HepG2 (cell line): ENCODE data around the gene BCCIP. TPM values are rescaled to one million over a fixed set of nuclear protein-coding genes. Genes with fewer than 3 reads are reported as not detected.

Experiments used
- KDM5A ChIP-seq: fragments of 200-600 bp; sonication (generic); IDR thresholded peaks from 2 replicates; pipeline ENCODE4 v1.7.0; 2018; ENCODE audit warnings: antibody characterized with exemption, mild to moderate bottlenecking, low read length, borderline replicate concordance
- MIER3 ChIP-seq: IDR thresholded peaks from 2 replicates; pipeline ENCODE4 v1.6.1; 2016; ENCODE audit warnings: missing compliant biosample characterization, borderline replicate concordance
- NCOA5 ChIP-seq: sonication (generic); formaldehyde crosslinking; IDR thresholded peaks from 2 replicates; pipeline ENCODE4 v1.4.0; 2020; ENCODE audit warnings: missing genetic modification reagents
- PHF8 ChIP-seq: sonication (generic); formaldehyde crosslinking; IDR thresholded peaks from 2 replicates; pipeline ENCODE4 v1.5.0; 2020; ENCODE audit warnings: missing genetic modification reagents
- ZNF263 ChIP-seq: sonication (generic); formaldehyde crosslinking; IDR thresholded peaks from 2 replicates; pipeline ENCODE4 v1.4.0; 2020; ENCODE audit warnings: missing genetic modification reagents
- ZNF510 ChIP-seq: sonication (generic); formaldehyde crosslinking; IDR thresholded peaks from 2 replicates; pipeline ENCODE4 v1.4.0; 2020; ENCODE audit warnings: low read depth, mild to moderate bottlenecking, missing genetic modification reagents
- ZNF552 ChIP-seq: sonication (generic); formaldehyde crosslinking; IDR thresholded peaks from 2 replicates; pipeline ENCODE4 v1.9.0; 2022; ENCODE audit warnings: missing genetic modification reagents, mild to moderate bottlenecking, borderline replicate concordance
- ZNF615 ChIP-seq: sonication (generic); formaldehyde crosslinking; IDR thresholded peaks from 2 replicates; pipeline ENCODE4 v1.5.0; 2020; ENCODE audit warnings: mild to moderate bottlenecking, missing genetic modification reagents, borderline replicate concordance
- ZNF879 ChIP-seq: sonication (generic); formaldehyde crosslinking; IDR thresholded peaks from 2 replicates; pipeline ENCODE4 v1.8.1; 2023; ENCODE audit warnings: missing genetic modification reagents
- polyA plus RNA-seq, 8 experiments: library from polyadenylated mRNA; depleted of rRNA in 3 of 8; stranded (reverse) in 7 of 8; unstranded in 1 of 8; fragments of >200 nt; fragmentation: Illumina TruSeq in 4 of 8; extraction: Trizol in 4 of 8; gene quantifications; 2 replicates each; pipeline versions ENCODE4 v1.2.1 to v1.2.3, GENCODE V29; 2011 to 2016; ENCODE audit warnings: low read depth in 4 of 8, missing spikeins in 1 of 8, mixed read lengths in 1 of 8; ENCODE audit not compliant: insufficient read depth in 1 of 8
- total RNA-seq, 5 experiments: library from RNA; depleted of rRNA; stranded (reverse); fragments of >200 nt; fragmentation: Illumina TruSeq; extraction: Trizol; gene quantifications; 2 replicates each; pipeline ENCODE4 v1.2.3, GENCODE V29; 2016; ENCODE audit warnings: low read depth in 1 of 5
- TF ChIP-seq, protein P1 (sequence below): sonication (generic); formaldehyde crosslinking; IDR thresholded peaks from 2 replicates; pipeline ENCODE4 v1.5.0; 2020; ENCODE audit warnings: mild to moderate bottlenecking, missing genetic modification reagents, moderate library complexity
- TF ChIP-seq, protein P2 (sequence below): sonication (generic); formaldehyde crosslinking; IDR thresholded peaks from 2 replicates; pipeline ENCODE4 v1.8.0; 2022; ENCODE audit warnings: missing genetic modification reagents, mild to moderate bottlenecking, moderate library complexity, borderline replicate concordance
- TF ChIP-seq, protein P3 (sequence below): fragments of 450-650 bp; IDR thresholded peaks from 2 replicates; pipeline ENCODE4 v1.6.1; 2016
- TF ChIP-seq, protein P4 (sequence below): sonication (generic); formaldehyde crosslinking; IDR thresholded peaks from 2 replicates; pipeline ENCODE4 v1.9.0; 2021; ENCODE audit warnings: mild to moderate bottlenecking, missing genetic modification reagents
- TF ChIP-seq, protein P5 (sequence below): sonication (generic); formaldehyde crosslinking; IDR thresholded peaks from 2 replicates; pipeline ENCODE4 v1.4.0; 2020; ENCODE audit warnings: mild to moderate bottlenecking, missing genetic modification reagents, borderline replicate concordance

The BCCIP gene
- total and polyA plus RNA-seq, 2 of the 13 experiments (the other 11 are each of a cell fraction or from before 2014, with no cell fraction given) = 37.0 to 132 TPM

DNA sequence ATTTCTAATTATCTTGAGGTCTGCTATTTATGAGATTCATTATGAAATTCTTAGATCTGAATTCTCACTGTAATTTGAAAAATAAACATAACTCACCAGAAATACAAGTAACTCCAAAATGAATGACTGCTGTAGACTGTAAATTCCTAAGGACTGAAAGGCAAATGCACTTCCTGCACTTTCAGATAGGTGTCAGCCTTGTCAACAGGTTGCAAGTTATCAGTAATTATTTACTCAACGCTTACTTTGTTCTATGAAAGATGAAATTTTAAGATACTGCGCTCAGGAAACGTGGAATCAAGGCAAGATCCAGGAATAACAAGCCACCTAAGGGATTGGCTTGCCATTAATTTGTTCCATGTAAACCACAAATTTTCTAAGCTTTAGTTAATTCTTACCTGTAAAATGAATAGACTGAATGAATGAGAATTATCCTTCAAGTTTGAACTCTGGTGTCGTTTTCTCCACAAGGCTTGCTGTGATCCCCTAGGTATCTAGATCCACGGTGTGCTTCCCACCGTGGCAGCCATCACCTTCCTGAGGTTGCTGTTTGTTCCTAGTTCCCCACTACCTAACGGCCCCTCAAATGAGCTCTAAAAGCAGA lies 45.1 kb downstream of the BCCIP start (continued):
- TF ChIP-seq, protein P1, sequence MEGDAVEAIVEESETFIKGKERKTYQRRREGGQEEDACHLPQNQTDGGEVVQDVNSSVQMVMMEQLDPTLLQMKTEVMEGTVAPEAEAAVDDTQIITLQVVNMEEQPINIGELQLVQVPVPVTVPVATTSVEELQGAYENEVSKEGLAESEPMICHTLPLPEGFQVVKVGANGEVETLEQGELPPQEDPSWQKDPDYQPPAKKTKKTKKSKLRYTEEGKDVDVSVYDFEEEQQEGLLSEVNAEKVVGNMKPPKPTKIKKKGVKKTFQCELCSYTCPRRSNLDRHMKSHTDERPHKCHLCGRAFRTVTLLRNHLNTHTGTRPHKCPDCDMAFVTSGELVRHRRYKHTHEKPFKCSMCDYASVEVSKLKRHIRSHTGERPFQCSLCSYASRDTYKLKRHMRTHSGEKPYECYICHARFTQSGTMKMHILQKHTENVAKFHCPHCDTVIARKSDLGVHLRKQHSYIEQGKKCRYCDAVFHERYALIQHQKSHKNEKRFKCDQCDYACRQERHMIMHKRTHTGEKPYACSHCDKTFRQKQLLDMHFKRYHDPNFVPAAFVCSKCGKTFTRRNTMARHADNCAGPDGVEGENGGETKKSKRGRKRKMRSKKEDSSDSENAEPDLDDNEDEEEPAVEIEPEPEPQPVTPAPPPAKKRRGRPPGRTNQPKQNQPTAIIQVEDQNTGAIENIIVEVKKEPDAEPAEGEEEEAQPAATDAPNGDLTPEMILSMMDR (CRISPR knock-in tag) = peak; percentile 71
- TF ChIP-seq ZNF615 (CRISPR knock-in tag) (no peak), ZNF510 (CRISPR knock-in tag) (no peak), NCOA5 (CRISPR knock-in tag) (no peak), PHF8 (CRISPR knock-in tag) (no peak), MIER3 (CRISPR knock-in tag) (no peak), KDM5A (no peak), ZNF879 (CRISPR knock-in tag) (no peak), ZNF263 (CRISPR knock-in tag) (no peak), ZNF552 (CRISPR knock-in tag) (no peak)
- TF ChIP-seq, protein P2, sequence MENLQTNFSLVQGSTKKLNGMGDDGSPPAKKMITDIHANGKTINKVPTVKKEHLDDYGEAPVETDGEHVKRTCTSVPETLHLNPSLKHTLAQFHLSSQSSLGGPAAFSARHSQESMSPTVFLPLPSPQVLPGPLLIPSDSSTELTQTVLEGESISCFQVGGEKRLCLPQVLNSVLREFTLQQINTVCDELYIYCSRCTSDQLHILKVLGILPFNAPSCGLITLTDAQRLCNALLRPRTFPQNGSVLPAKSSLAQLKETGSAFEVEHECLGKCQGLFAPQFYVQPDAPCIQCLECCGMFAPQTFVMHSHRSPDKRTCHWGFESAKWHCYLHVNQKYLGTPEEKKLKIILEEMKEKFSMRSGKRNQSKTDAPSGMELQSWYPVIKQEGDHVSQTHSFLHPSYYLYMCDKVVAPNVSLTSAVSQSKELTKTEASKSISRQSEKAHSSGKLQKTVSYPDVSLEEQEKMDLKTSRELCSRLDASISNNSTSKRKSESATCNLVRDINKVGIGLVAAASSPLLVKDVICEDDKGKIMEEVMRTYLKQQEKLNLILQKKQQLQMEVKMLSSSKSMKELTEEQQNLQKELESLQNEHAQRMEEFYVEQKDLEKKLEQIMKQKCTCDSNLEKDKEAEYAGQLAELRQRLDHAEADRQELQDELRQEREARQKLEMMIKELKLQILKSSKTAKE (CRISPR knock-in tag) = no peak
- TF ChIP-seq, protein P3, sequence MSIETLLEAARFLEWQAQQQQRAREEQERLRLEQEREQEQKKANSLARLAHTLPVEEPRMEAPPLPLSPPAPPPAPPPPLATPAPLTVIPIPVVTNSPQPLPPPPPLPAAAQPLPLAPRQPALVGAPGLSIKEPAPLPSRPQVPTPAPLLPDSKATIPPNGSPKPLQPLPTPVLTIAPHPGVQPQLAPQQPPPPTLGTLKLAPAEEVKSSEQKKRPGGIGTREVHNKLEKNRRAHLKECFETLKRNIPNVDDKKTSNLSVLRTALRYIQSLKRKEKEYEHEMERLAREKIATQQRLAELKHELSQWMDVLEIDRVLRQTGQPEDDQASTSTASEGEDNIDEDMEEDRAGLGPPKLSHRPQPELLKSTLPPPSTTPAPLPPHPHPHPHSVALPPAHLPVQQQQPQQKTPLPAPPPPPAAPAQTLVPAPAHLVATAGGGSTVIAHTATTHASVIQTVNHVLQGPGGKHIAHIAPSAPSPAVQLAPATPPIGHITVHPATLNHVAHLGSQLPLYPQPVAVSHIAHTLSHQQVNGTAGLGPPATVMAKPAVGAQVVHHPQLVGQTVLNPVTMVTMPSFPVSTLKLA = no peak
- TF ChIP-seq, protein P4, sequence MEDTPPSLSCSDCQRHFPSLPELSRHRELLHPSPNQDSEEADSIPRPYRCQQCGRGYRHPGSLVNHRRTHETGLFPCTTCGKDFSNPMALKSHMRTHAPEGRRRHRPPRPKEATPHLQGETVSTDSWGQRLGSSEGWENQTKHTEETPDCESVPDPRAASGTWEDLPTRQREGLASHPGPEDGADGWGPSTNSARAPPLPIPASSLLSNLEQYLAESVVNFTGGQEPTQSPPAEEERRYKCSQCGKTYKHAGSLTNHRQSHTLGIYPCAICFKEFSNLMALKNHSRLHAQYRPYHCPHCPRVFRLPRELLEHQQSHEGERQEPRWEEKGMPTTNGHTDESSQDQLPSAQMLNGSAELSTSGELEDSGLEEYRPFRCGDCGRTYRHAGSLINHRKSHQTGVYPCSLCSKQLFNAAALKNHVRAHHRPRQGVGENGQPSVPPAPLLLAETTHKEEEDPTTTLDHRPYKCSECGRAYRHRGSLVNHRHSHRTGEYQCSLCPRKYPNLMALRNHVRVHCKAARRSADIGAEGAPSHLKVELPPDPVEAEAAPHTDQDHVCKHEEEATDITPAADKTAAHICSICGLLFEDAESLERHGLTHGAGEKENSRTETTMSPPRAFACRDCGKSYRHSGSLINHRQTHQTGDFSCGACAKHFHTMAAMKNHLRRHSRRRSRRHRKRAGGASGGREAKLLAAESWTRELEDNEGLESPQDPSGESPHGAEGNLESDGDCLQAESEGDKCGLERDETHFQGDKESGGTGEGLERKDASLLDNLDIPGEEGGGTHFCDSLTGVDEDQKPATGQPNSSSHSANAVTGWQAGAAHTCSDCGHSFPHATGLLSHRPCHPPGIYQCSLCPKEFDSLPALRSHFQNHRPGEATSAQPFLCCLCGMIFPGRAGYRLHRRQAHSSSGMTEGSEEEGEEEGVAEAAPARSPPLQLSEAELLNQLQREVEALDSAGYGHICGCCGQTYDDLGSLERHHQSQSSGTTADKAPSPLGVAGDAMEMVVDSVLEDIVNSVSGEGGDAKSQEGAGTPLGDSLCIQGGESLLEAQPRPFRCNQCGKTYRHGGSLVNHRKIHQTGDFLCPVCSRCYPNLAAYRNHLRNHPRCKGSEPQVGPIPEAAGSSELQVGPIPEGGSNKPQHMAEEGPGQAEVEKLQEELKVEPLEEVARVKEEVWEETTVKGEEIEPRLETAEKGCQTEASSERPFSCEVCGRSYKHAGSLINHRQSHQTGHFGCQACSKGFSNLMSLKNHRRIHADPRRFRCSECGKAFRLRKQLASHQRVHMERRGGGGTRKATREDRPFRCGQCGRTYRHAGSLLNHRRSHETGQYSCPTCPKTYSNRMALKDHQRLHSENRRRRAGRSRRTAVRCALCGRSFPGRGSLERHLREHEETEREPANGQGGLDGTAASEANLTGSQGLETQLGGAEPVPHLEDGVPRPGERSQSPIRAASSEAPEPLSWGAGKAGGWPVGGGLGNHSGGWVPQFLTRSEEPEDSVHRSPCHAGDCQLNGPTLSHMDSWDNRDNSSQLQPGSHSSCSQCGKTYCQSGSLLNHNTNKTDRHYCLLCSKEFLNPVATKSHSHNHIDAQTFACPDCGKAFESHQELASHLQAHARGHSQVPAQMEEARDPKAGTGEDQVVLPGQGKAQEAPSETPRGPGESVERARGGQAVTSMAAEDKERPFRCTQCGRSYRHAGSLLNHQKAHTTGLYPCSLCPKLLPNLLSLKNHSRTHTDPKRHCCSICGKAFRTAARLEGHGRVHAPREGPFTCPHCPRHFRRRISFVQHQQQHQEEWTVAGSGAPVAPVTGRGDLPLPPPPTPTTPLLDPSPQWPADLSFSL (CRISPR knock-in tag) = no peak
- TF ChIP-seq, protein P5, sequence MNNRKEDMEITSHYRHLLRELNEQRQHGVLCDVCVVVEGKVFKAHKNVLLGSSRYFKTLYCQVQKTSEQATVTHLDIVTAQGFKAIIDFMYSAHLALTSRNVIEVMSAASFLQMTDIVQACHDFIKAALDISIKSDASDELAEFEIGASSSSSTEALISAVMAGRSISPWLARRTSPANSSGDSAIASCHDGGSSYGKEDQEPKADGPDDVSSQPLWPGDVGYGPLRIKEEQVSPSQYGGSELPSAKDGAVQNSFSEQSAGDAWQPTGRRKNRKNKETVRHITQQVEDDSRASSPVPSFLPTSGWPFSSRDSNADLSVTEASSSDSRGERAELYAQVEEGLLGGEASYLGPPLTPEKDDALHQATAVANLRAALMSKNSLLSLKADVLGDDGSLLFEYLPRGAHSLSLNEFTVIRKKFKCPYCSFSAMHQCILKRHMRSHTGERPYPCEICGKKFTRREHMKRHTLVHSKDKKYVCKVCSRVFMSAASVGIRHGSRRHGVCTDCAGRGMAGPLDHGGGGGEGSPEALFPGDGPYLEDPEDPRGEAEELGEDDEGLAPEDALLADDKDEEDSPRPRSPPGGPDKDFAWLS (CRISPR knock-in tag) = no peak
